GM12801 (cell line): ENCODE data around the gene ZMIZ1.

Experiments used
- TF ChIP-seq, protein P1 (sequence below): IDR thresholded peaks from one replicate; pipeline ENCODE4 v1.5.1; 2011; ENCODE audit warnings: control low read depth; ENCODE audit not compliant: insufficient read length; ENCODE audit errors: extremely low read depth

Gene ZMIZ1

DNA sequence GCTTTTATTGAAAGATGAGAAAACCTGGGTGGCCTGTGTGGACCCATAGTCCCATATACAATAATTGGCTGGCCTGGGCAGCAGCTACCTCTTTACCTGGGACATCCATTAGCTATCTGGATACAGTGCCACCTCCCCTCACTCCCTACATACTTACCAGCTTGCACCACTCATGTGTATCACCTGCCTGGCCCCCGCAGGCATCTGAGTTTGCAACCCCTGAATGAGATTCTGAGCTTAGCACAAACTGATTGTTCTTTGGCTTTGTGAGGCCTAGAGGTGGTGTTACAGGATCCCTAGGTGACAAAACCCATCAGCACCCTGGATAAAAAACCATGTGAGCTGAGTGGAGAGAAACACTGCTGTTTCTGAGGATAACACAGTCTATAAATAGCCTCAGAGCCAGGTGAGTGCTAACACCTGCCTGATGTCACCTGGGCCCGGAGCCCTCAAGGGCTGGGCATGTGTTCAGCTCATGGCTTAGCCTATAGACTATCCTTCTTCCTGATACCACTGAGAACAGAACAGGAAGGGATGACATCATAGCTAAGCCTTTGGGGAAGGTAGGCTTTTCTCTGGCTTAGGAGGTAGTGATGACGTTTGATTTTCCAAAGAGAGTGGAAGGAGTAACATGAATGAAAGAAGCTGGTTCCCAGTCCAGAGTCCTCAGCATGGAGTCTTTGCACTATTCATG lies 275.9 kb downstream of the ZMIZ1 start:
- TF ChIP-seq, protein P1, sequence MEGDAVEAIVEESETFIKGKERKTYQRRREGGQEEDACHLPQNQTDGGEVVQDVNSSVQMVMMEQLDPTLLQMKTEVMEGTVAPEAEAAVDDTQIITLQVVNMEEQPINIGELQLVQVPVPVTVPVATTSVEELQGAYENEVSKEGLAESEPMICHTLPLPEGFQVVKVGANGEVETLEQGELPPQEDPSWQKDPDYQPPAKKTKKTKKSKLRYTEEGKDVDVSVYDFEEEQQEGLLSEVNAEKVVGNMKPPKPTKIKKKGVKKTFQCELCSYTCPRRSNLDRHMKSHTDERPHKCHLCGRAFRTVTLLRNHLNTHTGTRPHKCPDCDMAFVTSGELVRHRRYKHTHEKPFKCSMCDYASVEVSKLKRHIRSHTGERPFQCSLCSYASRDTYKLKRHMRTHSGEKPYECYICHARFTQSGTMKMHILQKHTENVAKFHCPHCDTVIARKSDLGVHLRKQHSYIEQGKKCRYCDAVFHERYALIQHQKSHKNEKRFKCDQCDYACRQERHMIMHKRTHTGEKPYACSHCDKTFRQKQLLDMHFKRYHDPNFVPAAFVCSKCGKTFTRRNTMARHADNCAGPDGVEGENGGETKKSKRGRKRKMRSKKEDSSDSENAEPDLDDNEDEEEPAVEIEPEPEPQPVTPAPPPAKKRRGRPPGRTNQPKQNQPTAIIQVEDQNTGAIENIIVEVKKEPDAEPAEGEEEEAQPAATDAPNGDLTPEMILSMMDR: no peak

DNA sequence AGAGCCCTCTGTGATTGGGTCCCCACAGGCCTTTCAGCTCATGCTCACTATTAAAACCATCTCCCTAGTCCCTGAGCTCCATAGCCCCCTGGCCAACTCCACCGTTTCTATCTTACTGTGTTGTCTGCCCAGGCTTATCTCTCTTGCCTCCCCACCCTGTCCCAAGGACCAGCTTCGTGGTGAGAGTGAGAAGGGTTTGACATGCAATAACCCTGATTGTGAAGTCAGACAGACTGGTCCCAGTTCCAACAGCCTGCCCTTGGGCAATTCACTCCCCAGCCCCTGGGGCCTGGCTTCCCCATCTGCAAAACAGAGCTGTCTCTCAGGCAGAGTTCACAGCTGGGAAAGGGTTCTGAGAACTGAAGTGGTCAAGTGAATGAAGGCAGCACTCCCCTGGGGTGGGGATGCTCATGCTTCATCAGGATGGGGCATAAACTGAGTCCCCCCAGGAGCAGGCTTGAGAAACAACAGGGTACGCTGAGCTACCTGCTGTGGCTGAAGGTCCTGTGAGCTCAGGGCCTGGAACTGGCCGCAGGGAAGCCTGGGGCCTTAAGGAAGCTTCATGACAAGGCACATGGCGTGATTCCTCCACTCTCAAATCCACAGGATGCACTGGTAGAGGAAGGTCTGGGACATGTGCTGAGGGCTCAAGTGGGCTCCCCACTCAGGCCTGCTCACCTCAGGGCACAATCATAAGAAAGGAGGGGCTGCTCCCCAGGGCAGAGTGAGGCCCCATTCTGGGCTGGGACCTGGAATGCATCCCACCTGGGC lies 276.7 kb downstream of the ZMIZ1 start:
- TF ChIP-seq, protein P1: no peak

DNA sequence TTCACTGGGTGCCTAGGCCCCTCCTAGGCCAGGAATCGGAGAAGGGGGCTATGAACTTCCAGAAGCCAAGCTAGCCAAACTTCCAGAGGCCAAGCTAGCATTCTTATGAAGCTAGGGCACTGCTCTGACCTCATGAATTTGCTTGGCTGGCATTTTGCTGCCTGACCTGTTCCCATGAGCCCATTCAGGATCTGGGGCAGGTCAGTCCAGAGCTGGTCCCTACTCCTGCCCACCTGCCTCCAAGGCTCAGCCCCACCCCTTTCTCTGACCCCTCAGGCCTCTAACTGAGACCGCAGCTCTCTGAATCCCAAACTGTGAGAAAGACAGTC lies 277.2 kb downstream of the ZMIZ1 start:
- TF ChIP-seq, protein P1: no peak

DNA sequence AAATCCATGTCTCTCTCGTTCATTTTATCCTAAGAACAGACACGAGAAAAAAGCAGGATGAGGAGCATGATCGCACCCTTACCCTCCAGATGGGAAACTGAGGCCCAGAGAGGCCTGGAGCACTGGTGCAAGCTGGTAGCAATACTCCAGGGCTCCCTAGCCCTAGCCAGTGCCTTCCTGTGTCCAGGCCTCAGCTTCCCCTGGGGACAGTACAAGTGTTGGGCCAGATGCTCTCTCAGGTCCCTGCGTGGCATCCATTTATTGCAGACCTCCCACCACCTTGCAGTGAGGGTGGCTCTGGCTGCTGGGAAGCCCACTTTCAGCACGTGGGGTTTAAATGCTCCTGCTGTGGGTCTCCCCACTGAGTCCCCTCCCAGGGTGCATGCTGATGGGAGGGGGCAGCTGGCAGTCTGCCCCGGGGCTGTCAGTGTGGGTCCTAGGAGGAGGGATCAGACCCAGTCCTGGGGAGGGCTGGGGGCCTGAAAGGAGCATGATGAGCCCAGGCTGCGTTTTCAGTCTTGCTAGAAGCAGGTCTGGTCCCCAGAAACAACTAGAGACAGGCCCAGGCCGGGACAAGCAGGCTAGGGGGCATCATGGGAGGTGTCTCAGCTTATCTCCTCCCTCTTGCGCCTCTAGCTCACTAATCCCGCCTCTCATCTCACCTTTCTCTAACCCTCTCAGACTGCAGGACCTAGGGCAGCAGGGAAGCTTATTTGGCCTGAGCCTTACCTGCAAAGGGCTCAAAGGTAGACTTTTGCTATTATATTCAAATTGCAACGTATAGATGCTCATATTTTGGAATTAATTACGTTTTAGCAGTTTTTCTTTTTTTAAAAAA lies 277.8 kb downstream of the ZMIZ1 start:
- TF ChIP-seq, protein P1: no peak

DNA sequence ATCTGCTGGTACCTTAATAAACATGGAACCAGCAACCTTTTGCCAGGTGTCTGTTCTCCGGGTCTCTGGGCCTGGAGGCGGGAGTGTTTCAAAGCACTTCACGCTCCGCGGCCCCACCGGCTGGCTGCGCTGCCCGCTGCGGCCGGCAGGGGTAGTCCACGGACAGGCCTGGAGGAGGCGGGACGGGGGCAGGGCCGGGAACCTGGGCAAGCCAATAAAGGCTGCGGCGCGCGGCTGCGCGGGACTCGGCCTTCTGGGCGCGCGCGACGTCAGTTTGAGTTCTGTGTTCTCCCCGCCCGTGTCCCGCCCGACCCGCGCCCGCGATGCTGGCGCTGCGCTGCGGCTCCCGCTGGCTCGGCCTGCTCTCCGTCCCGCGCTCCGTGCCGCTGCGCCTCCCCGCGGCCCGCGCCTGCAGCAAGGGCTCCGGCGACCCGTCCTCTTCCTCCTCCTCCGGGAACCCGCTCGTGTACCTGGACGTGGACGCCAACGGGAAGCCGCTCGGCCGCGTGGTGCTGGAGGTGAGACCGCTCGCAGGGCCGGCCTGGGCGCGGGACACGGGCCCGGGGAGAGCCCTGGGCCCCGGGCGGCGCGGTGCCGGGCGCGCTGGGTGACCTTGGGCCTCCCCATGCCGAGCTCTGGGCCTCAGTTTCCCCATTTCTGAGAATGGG lies 278.6 kb downstream of the ZMIZ1 start, which contains the start of gene PPIF:
Gene PPIF, plus strand, starts transcription at position 244 of the 668 bp plus-strand sequence. Its CDS starts 80 bp downstream, at position 324.
- TF ChIP-seq, protein P1: no peak

DNA sequence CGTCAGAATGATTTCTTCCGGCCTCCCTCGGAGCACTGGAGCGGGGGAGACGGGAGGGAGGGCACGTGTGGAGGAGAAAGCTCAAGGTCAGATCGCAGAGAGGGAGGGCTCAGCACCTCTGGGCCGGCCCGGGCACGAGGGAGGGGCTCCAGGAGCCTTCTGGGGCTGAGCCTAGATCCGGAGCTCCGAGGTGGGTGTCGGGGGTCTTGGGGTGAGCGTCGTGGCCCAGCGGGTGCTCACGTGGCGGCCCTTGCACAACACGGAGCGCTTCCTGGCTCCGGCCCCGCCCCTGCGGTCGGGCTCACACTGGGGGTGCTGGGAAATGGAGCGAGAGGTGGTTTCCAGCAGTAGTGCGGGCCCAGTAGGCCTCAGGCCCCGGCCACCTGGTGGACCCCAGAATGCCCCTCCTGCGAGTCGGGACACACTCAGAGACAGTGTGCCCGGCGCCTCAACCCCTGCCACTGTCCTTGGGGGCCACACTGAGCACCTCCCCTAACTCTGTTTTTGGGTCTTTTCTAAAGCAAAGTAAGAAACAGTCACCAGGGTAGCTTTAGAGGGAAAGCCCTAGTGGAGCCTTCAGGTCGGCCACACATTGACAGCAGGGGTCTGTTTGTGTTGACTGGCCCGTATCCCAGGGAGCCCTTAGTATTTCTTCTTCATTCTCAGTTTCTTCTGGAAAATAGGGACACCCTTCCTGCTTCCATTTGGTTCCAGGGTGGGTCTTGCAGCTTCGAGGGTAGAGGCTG lies 279.3 kb downstream of the ZMIZ1 start:
- TF ChIP-seq, protein P1: no peak
